DOHH2 (cell line): ENCODE results near the gene BCL2L11.

Source experiments
- H3F3A ChIP-seq: fragments of 200-600 bp; sonication (generic), shearing (Covaris generic); 2 replicates; pipeline ENCODE4 v1.6.0; 2016; ENCODE audit warnings: antibody characterized with exemption, mild to moderate bottlenecking; ENCODE audit not compliant: control insufficient read depth, insufficient read depth
- H3K27ac ChIP-seq: fragments of 200-600 bp; sonication (generic); 2 replicates; pipeline ENCODE4 v1.5.1; 2014; ENCODE audit warnings: low read depth, mild to moderate bottlenecking, low read length, moderate library complexity
- H3K27me3 ChIP-seq: fragments of 200-600 bp; sonication (generic); 2 replicates; pipeline ENCODE4 v1.6.1; 2014; ENCODE audit warnings: mild to moderate bottlenecking, low read length, mixed read lengths; ENCODE audit not compliant: control insufficient read depth
- H3K36me3 ChIP-seq: fragments of 200-600 bp; sonication (generic); 2 replicates; pipeline ENCODE4 v1.6.1; 2014; ENCODE audit warnings: mild to moderate bottlenecking, low read length, moderate library complexity, mixed read lengths; ENCODE audit not compliant: control insufficient read depth
- H3K4me1 ChIP-seq: fragments of 200-600 bp; sonication (generic); 2 replicates; pipeline ENCODE4 v1.6.1; 2014; ENCODE audit warnings: mild to moderate bottlenecking, low read length, mixed read lengths; ENCODE audit not compliant: control insufficient read depth
- H3K4me2 ChIP-seq: fragments of 200-600 bp; sonication (generic); 2 replicates; pipeline ENCODE4 v1.6.0; 2014; ENCODE audit warnings: mild to moderate bottlenecking, low read length, moderate library complexity
- H3K4me3 ChIP-seq: fragments of 200-600 bp; sonication (generic); 2 replicates; pipeline ENCODE4 v1.5.1; 2014; ENCODE audit warnings: mild to moderate bottlenecking, low read length, mixed read lengths
- H3K79me2 ChIP-seq: fragments of 200-600 bp; sonication (generic); 2 replicates; pipeline ENCODE4 v1.6.1; 2014; ENCODE audit warnings: mild to moderate bottlenecking, low read length, mixed read lengths; ENCODE audit not compliant: control insufficient read depth
- H3K9me2 ChIP-seq: fragments of 200-600 bp; sonication (generic); replicated peaks from 2 replicates; pipeline ENCODE4 v1.6.1; 2014; ENCODE audit warnings: mild to moderate bottlenecking, low read length, mixed read lengths; ENCODE audit not compliant: control insufficient read depth
- H3K9me3 ChIP-seq: fragments of 200-600 bp; sonication (generic); 2 replicates; pipeline ENCODE4 v1.6.1; 2014; ENCODE audit warnings: antibody characterized with exemption, low read length, mixed read lengths; ENCODE audit not compliant: control insufficient read depth, insufficient read depth
- H4K20me1 ChIP-seq: fragments of 200-600 bp; sonication (generic); 2 replicates; pipeline ENCODE4 v1.6.0; 2014; ENCODE audit warnings: low read depth, mild to moderate bottlenecking, antibody characterized with exemption, low read length, moderate library complexity; ENCODE audit not compliant: control insufficient read depth, insufficient read depth
- EZH2phosphoT487 ChIP-seq: fragments of 200-600 bp; sonication (generic); IDR thresholded peaks from 2 replicates; pipeline ENCODE4 v1.6.1; 2017; ENCODE audit warnings: borderline replicate concordance, mild to moderate bottlenecking, antibody characterized with exemption, low read length, moderate library complexity, mixed read lengths
- TF ChIP-seq, protein P1 (sequence below): fragments of 200-600 bp; sonication (generic); IDR thresholded peaks from one replicate; pipeline ENCODE4 v1.5.1; 2014; ENCODE audit warnings: antibody characterized with exemption, mild to moderate bottlenecking, low read depth, low read length; ENCODE audit not compliant: poor library complexity, severe bottlenecking

Gene BCL2L11

GRCh38 chr2:111169924-111170323 is 49.2 kb downstream of the BCL2L11 start:
- Histone ChIP-seq H3K9me3 (no peaks in the 10 kb centered on the region), H3K9me2 (no peaks in the 10 kb centered on the region), H3K36me3 (peaks cover 28% of the 10 kb centered on the region), H4K20me1 (no peaks in the 10 kb centered on the region; the same call in 1 of the 2 replicates), H3K27ac (no peak overlapping the region), H3F3A (peaks cover 11% of the 10 kb centered on the region; the same call in 1 of the 2 replicates), H3K4me2 (no peak overlapping the region), H3K27me3 (no peaks in the 10 kb centered on the region), H3K4me3 (no peak overlapping the region), H3K4me1 (peaks cover 26% of the 10 kb centered on the region), H3K79me2 (no peaks in the 10 kb centered on the region)
- no peak for TF ChIP-seq EZH2phosphoT487
- TF ChIP-seq, protein P1, sequence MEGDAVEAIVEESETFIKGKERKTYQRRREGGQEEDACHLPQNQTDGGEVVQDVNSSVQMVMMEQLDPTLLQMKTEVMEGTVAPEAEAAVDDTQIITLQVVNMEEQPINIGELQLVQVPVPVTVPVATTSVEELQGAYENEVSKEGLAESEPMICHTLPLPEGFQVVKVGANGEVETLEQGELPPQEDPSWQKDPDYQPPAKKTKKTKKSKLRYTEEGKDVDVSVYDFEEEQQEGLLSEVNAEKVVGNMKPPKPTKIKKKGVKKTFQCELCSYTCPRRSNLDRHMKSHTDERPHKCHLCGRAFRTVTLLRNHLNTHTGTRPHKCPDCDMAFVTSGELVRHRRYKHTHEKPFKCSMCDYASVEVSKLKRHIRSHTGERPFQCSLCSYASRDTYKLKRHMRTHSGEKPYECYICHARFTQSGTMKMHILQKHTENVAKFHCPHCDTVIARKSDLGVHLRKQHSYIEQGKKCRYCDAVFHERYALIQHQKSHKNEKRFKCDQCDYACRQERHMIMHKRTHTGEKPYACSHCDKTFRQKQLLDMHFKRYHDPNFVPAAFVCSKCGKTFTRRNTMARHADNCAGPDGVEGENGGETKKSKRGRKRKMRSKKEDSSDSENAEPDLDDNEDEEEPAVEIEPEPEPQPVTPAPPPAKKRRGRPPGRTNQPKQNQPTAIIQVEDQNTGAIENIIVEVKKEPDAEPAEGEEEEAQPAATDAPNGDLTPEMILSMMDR: no peak

DNA sequence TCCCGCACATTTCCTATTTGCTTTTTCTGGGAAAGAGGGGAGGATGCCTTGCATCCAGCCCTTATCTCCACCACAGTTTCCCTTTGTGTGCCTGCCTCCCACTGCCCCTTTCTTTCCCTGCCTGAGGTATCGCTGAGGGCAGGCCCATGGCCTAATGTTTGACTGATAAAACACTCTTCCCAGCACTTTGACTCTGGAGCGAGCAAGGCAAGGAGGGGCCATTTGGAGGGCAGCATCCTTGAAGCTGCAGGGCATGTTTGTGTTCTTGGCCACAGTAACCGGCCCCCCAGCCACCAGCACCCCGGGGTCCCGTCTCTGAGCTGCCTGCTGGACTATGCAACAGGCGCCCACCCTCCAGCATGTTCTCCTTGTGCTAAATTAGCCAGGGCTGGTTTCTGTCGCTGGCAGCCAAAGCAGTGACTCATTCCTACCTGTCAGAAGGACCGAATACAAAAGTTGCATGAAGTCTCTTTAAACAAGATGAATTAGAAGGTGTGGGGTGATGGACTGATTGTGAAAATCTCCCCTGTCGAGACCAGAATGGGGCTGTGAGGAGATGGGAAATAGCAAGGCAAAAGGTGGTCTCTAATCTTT is 50.7 kb downstream of the BCL2L11 start:
- Histone ChIP-seq H3K36me3 (peaks cover 14% of the 10 kb centered on the region), H3K27ac (no peak overlapping the region), H3K79me2 (no peaks in the 10 kb centered on the region), H3K4me3 (no peak overlapping the region), H3F3A (peaks cover 9% of the 10 kb centered on the region; the same call in 1 of the 2 replicates), H3K27me3 (no peaks in the 10 kb centered on the region), H3K9me3 (no peaks in the 10 kb centered on the region), H4K20me1 (no peaks in the 10 kb centered on the region), H3K9me2 (no peaks in the 10 kb centered on the region), H3K4me2 (no peak overlapping the region), H3K4me1 (peaks cover 23% of the 10 kb centered on the region)
- no peak for TF ChIP-seq EZH2phosphoT487
- TF ChIP-seq, protein P1: no peak

DNA sequence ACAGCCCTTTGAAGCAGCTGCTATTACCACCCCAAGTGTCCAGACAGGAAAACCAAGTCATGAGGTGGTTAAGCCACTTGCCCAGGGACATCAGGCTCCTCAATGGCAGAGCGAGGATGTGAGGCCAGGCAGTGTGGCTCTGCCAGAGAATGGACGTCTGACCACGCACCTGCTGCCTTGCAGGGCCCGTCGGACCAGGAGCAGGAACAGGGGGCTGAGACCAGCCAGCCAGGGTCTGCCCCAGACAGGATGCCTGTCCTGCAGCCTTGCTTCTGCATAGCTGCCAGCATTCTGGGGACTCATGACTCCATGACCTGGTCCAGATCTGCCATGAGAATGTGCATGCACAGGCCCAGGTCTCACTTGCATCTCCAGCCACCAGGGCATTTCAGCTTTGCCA is 52.0 kb downstream of the BCL2L11 start:
- Histone ChIP-seq H3K9me3 (no peaks in the 10 kb centered on the region), H3K27me3 (no peaks in the 10 kb centered on the region), H3K4me2 (no peak overlapping the region), H3K36me3 (peaks cover 2% of the 10 kb centered on the region; the same call in 1 of the 2 replicates), H3K4me3 (no peak overlapping the region), H3K79me2 (no peaks in the 10 kb centered on the region), H3K9me2 (no peaks in the 10 kb centered on the region), H4K20me1 (no peaks in the 10 kb centered on the region), H3F3A (peaks cover 9% of the 10 kb centered on the region; the same call in 1 of the 2 replicates), H3K4me1 (peaks cover 13% of the 10 kb centered on the region), H3K27ac (no peak overlapping the region)
- TF ChIP-seq EZH2phosphoT487: no peak
- TF ChIP-seq, protein P1: no peak
